HepG2 (cell line): ENCODE measurements around the gene UEVLD. TPM values are rescaled to one million over a fixed set of nuclear protein-coding genes. Genes with fewer than 3 reads are reported as not detected.

ENCODE experiments used
- CEBPB ChIP-seq: IDR thresholded peaks from 2 replicates; pipeline ENCODE4 v1.6.1; 2011; ENCODE audit warnings: low read depth, low read length, improper control_type of control experiment, borderline replicate concordance
- CERS6 ChIP-seq: sonication (generic); formaldehyde crosslinking; IDR thresholded peaks from 2 replicates; pipeline ENCODE4 v1.5.0; 2020; ENCODE audit warnings: missing genetic modification reagents
- DNMT1 ChIP-seq: sonication (generic); formaldehyde crosslinking; IDR thresholded peaks from 2 replicates; pipeline ENCODE4 v1.5.1; 2020; ENCODE audit warnings: mild to moderate bottlenecking, missing genetic modification reagents
- FOXK1 ChIP-seq: sonication (generic); formaldehyde crosslinking; IDR thresholded peaks from 2 replicates; pipeline ENCODE4 v1.4.0; 2020; ENCODE audit warnings: low read depth, missing genetic modification reagents, borderline replicate concordance
- HNRNPH1 ChIP-seq: fragments of 200-400 bp; formaldehyde crosslinking; optimal IDR thresholded peaks from 2 replicates; pipeline ENCODE3; 2017; ENCODE audit warnings: mild to moderate bottlenecking, low read depth, low read length
- HOXA7 ChIP-seq: sonication (generic); formaldehyde crosslinking; IDR thresholded peaks from 2 replicates; pipeline ENCODE4 v1.8.1; 2022; ENCODE audit warnings: mild to moderate bottlenecking, missing genetic modification reagents, moderate library complexity
- ISX ChIP-seq: sonication (generic); formaldehyde crosslinking; conservative IDR thresholded peaks from 2 replicates; pipeline ENCODE4 v1.5.0; 2020; ENCODE audit warnings: missing genetic modification reagents
- KMT2B ChIP-seq: IDR thresholded peaks from 2 replicates; pipeline ENCODE4 v1.6.1; 2016; ENCODE audit warnings: missing genetic modification reagents, missing compliant biosample characterization
- MYNN ChIP-seq: sonication (generic); formaldehyde crosslinking; IDR thresholded peaks from 2 replicates; pipeline ENCODE4 v1.4.0; 2020; ENCODE audit warnings: mild to moderate bottlenecking, low read depth, missing genetic modification reagents
- RELA ChIP-seq: sonication (generic); formaldehyde crosslinking; IDR thresholded peaks from 2 replicates; pipeline ENCODE4 v1.4.0; 2020; ENCODE audit warnings: missing genetic modification reagents
- SCMH1 ChIP-seq: sonication (generic); formaldehyde crosslinking; IDR thresholded peaks from 2 replicates; pipeline ENCODE4 v1.9.0; 2021; ENCODE audit warnings: missing genetic modification reagents, mild to moderate bottlenecking, borderline replicate concordance
- TCF7L2 ChIP-seq: IDR thresholded peaks from 2 replicates; pipeline ENCODE4 v1.6.1; 2011; ENCODE audit warnings: mild to moderate bottlenecking, low read depth, low read length, moderate library complexity
- ZEB1 ChIP-seq: IDR thresholded peaks from 2 replicates; pipeline ENCODE4 v1.6.1; 2012; ENCODE audit warnings: mild to moderate bottlenecking, low read depth, inconsistent platforms; ENCODE audit not compliant: insufficient replicate concordance
- ZNF256 ChIP-seq: sonication (generic); formaldehyde crosslinking; conservative IDR thresholded peaks from 2 replicates; pipeline ENCODE4 v1.4.0; 2020; ENCODE audit warnings: missing genetic modification reagents
- ZNF263 ChIP-seq: sonication (generic); formaldehyde crosslinking; IDR thresholded peaks from 2 replicates; pipeline ENCODE4 v1.4.0; 2020; ENCODE audit warnings: missing genetic modification reagents
- ZNF280D ChIP-seq: sonication (generic); formaldehyde crosslinking; IDR thresholded peaks from 2 replicates; pipeline ENCODE4 v1.5.1; 2020; ENCODE audit warnings: mild to moderate bottlenecking, missing genetic modification reagents
- ZNF367 ChIP-seq: sonication (generic); formaldehyde crosslinking; IDR thresholded peaks from 2 replicates; pipeline ENCODE4 v1.4.0; 2020; ENCODE audit warnings: missing genetic modification reagents, borderline replicate concordance
- ZNF501 ChIP-seq: sonication (generic); formaldehyde crosslinking; IDR thresholded peaks from 2 replicates; pipeline ENCODE4 v1.5.1; 2020; ENCODE audit warnings: mild to moderate bottlenecking, moderate library complexity, missing genetic modification reagents
- ZNF720 ChIP-seq: sonication (generic); formaldehyde crosslinking; IDR thresholded peaks from 2 replicates; pipeline ENCODE4 v1.4.0; 2020; ENCODE audit warnings: missing genetic modification reagents
- ZNF747 ChIP-seq: sonication (generic); formaldehyde crosslinking; IDR thresholded peaks from 2 replicates; pipeline ENCODE4 v1.8.1; 2023; ENCODE audit warnings: missing genetic modification reagents, mild to moderate bottlenecking, borderline replicate concordance
- polyA plus RNA-seq, 8 experiments: library from polyadenylated mRNA; depleted of rRNA in 3 of 8; stranded (reverse) in 7 of 8; unstranded in 1 of 8; fragments of >200 nt; fragmentation: Illumina TruSeq in 4 of 8; extraction: Trizol in 4 of 8; gene quantifications; 2 replicates each; pipeline versions ENCODE4 v1.2.1 to v1.2.3, GENCODE V29; 2011 to 2016; ENCODE audit warnings: low read depth in 4 of 8, missing spikeins in 1 of 8, mixed read lengths in 1 of 8; ENCODE audit not compliant: insufficient read depth in 1 of 8
- total RNA-seq, 5 experiments: library from RNA; depleted of rRNA; stranded (reverse); fragments of >200 nt; fragmentation: Illumina TruSeq; extraction: Trizol; gene quantifications; 2 replicates each; pipeline ENCODE4 v1.2.3, GENCODE V29; 2016; ENCODE audit warnings: low read depth in 1 of 5
- TF ChIP-seq, protein P1 (sequence below): sonication (generic); formaldehyde crosslinking; IDR thresholded peaks from 2 replicates; pipeline ENCODE4 v1.9.0; 2022; ENCODE audit warnings: low read depth, missing genetic modification reagents
- TF ChIP-seq, protein P2 (sequence below): sonication (generic); formaldehyde crosslinking; IDR thresholded peaks from 2 replicates; pipeline ENCODE4 v1.4.0; 2020; ENCODE audit warnings: mild to moderate bottlenecking, missing genetic modification reagents

Gene UEVLD
- total and polyA plus RNA-seq, 2 of the 13 experiments (the other 11 are each of a cell fraction or from before 2014, with no cell fraction given) = 5.7 to 13.7 TPM

DNA sequence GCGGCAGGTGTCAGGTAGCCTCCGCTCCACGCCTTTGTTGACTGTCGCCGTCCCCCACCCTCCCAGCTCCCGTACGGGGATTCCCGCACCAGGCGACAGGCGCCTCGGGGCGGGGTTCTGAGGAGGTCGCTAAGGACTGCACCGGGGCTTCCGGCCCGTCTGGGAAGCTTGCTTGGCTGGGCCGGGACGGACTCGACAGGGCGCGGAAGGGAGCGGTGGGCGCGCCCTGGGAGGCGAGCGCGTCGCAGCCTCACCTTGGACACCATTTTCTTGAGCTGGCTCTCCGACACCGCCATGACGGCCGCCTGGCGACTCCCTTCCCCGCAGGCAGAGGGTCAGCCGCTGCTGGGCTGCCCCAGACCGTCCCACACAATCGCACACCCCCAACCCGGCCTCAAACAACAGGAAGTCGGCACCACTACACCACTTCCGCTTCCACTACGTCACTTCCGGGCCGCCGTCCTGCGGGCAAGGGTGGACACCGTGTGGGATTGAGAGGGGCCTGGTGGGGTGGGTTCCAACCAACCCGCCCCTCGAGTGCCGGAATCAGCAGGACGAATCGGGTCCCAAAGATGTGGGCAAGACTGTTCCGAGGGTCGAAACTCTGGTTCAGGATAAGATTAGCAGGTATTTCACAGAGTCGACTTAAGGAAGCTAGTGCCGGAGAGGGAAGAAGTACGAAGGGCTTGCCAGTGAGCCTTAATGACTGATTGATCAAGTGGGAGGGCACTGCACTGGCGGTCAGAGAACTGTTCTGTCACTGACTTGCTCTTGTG lies 61.8 kb downstream of the UEVLD start, which contains the start of gene TSG101 (continued):
- TF ChIP-seq FOXK1 (CRISPR knock-in tag) (peak; percentile 86), ZNF263 (CRISPR knock-in tag) (no peak), SCMH1 (CRISPR knock-in tag) (no peak), ZNF280D (CRISPR knock-in tag) (peak; percentile 75; the same call in 1 of the 2 replicates), ISX (no peak), DNMT1 (no peak), ZNF501 (CRISPR knock-in tag) (peak; percentile 99), ZEB1 (peak; percentile 9), TCF7L2 (no peak), HOXA7 (CRISPR knock-in tag) (no peak), CEBPB (no peak), ZNF256 (CRISPR knock-in tag) (peak; percentile 65; the same call in 1 of the 2 replicates), RELA (CRISPR knock-in tag) (peak; percentile 96), ZNF367 (no peak), ZNF747 (CRISPR knock-in tag) (peak; percentile 84; the same call in 1 of the 2 replicates), CERS6 (CRISPR knock-in tag) (no peak), MYNN (no peak; the same call in 1 of the 2 replicates), ZNF720 (CRISPR knock-in tag) (no peak), KMT2B (CRISPR knock-in tag) (peak; percentile 96), HNRNPH1 (peak; percentile 86)
- TF ChIP-seq, protein P1, sequence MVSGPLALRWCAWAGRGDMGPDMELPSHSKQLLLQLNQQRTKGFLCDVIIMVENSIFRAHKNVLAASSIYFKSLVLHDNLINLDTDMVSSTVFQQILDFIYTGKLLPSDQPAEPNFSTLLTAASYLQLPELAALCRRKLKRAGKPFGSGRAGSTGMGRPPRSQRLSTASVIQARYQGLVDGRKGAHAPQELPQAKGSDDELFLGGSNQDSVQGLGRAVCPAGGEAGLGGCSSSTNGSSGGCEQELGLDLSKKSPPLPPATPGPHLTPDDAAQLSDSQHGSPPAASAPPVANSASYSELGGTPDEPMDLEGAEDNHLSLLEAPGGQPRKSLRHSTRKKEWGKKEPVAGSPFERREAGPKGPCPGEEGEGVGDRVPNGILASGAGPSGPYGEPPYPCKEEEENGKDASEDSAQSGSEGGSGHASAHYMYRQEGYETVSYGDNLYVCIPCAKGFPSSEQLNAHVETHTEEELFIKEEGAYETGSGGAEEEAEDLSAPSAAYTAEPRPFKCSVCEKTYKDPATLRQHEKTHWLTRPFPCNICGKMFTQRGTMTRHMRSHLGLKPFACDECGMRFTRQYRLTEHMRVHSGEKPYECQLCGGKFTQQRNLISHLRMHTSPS = peak; percentile 57; the same call in 1 of the 2 replicates
- TF ChIP-seq, protein P2, sequence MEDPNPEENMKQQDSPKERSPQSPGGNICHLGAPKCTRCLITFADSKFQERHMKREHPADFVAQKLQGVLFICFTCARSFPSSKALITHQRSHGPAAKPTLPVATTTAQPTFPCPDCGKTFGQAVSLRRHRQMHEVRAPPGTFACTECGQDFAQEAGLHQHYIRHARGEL (CRISPR knock-in tag) = no peak; the same call in 1 of the 2 replicates
